Neural progenitor cell (in vitro differentiated cells): ENCODE data around the gene KRAS. TPM values are rescaled to one million over a fixed set of nuclear protein-coding genes. Genes with fewer than 3 reads are reported as not detected.
A peak's percentile ranks its signal among the peaks of the same experiment; 100 is the strongest.

ENCODE experiments used
- DNase-seq: peaks from one replicate; pipeline ENCODE4 v3.0.0-alpha.2; 2016; ENCODE audit warnings: low spot score
- H2AFZ ChIP-seq: fragments of 200-600 bp; sonication (generic); replicated peaks from 2 replicates; pipeline ENCODE4 v1.6.1; 2016; ENCODE audit warnings: antibody characterized with exemption
- H3F3A ChIP-seq: fragments of 200-600 bp; sonication (generic); 2 replicates; pipeline ENCODE4 v1.6.1; 2016; ENCODE audit warnings: antibody characterized with exemption, low read depth
- H3K27ac ChIP-seq: fragments of 200-600 bp; sonication (generic); 2 replicates; pipeline ENCODE4 v1.5.1; 2016; ENCODE audit warnings: mild to moderate bottlenecking
- H3K27me3 ChIP-seq: fragments of 200-600 bp; sonication (generic); 2 replicates; pipeline ENCODE4 v1.6.1; 2016; ENCODE audit warnings: mild to moderate bottlenecking, moderate library complexity
- H3K36me3 ChIP-seq: fragments of 200-600 bp; sonication (generic); 2 replicates; pipeline ENCODE4 v1.5.1; 2016
- H3K4me1 ChIP-seq: fragments of 200-600 bp; sonication (generic); 2 replicates; pipeline ENCODE4 v1.6.1; 2016; ENCODE audit warnings: mixed run types
- H3K4me2 ChIP-seq: fragments of 200-600 bp; sonication (generic); 2 replicates; pipeline ENCODE4 v1.6.1; 2016
- H3K4me3 ChIP-seq: fragments of 200-600 bp; sonication (generic); 2 replicates; pipeline ENCODE4 v1.5.1; 2016
- H3K79me2 ChIP-seq: fragments of 200-600 bp; sonication (generic); 2 replicates; pipeline ENCODE4 v1.6.1; 2016; ENCODE audit warnings: low read depth
- H3K9ac ChIP-seq: fragments of 200-600 bp; sonication (generic); 2 replicates; pipeline ENCODE4 v1.6.1; 2016
- H3K9me3 ChIP-seq: fragments of 200-600 bp; sonication (generic); 2 replicates; pipeline ENCODE4 v1.5.1; 2016; ENCODE audit warnings: low read depth
- H4K20me1 ChIP-seq: fragments of 200-600 bp; sonication (generic); 2 replicates; pipeline ENCODE4 v1.6.1; 2016; ENCODE audit warnings: low read depth
- H3K27ac Mint-ChIP-seq: 3 replicates; pipeline ENCODE4 v1.8.0; 2021; ENCODE audit warnings: mixed read lengths
- H3K27me3 Mint-ChIP-seq: 2 replicates; pipeline ENCODE4 v1.8.0; 2022; ENCODE audit warnings: low read depth, mild to moderate bottlenecking, inconsistent platforms, moderate library complexity, mixed read lengths; ENCODE audit not compliant: insufficient read depth
- H3K36me3 Mint-ChIP-seq: 3 replicates; pipeline ENCODE4 v1.8.0; 2021; ENCODE audit warnings: mixed read lengths
- H3K4me1 Mint-ChIP-seq: 3 replicates; pipeline ENCODE4 v1.8.0; 2021; ENCODE audit warnings: mixed read lengths
- H3K4me3 Mint-ChIP-seq: 3 replicates; pipeline ENCODE4 v1.8.0; 2021; ENCODE audit warnings: mild to moderate bottlenecking, moderate library complexity, mixed read lengths
- H3K9me3 Mint-ChIP-seq: 3 replicates; pipeline ENCODE4 v1.8.0; 2020; ENCODE audit warnings: mixed read lengths
- EZH2 ChIP-seq: fragments of 200-600 bp; sonication (generic); IDR thresholded peaks from 2 replicates; pipeline ENCODE4 v1.6.1; 2017; ENCODE audit warnings: antibody characterized with exemption, mild to moderate bottlenecking, moderate library complexity
- EZH2phosphoT487 ChIP-seq: fragments of 200-600 bp; sonication (generic); IDR thresholded peaks from 2 replicates; pipeline ENCODE4 v1.6.1; 2017; ENCODE audit warnings: antibody characterized with exemption
- total RNA-seq: library from RNA; depleted of rRNA; stranded (reverse); fragments of >200 nt; gene quantifications from 2 replicates; pipeline ENCODE4 v1.2.3, GENCODE V29; 2015; ENCODE audit warnings: low replicate concordance
- TF ChIP-seq, protein P1 (sequence below): fragments of 200-600 bp; sonication (generic); IDR thresholded peaks from 2 replicates; pipeline ENCODE4 v1.5.1; 2017; ENCODE audit warnings: antibody characterized with exemption, mild to moderate bottlenecking

The KRAS gene
- total RNA-seq, 1 donor from 2014 or later: 49.9 TPM

DNA sequence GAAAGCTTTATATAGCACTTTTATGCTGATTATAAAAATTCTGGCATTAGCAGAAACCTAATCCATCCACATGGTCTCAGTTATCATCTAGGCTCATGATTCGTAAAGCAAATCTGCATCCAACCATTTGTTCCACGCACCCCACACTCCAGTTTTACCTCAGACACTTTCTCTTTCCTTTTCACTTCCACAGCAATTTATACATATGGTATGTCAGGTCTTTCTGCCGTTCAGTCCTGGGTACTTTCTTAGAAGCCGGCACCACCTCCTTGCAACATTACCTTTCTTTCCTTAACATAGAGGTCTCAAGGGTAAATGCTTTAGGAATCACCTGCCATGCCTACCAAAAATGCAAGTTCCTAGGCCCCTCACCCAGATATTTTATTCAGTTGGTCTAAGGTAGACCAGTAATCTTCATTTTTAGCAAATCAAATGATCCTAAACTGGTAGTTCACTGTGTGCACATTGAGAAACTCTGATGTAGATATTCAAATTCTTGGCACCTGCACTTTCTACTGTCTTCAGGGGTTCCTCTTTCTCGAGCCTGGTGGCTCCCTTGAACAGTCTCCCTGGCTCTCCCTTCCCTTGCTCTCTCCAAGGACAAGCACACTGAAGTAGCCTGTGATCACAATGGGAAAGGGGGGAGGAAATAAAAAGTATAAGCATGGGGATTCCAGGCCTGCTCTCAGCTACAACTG lies 2.8 kb upstream of the KRAS start:
- H3K9ac ChIP-seq: no peak overlapping the region
- peaks cover 18% of the 10 kb centered on the region for H3K79me2 ChIP-seq
- Mint-ChIP-seq H3K27me3 (peaks cover 23% of the 10 kb centered on the region), H3K4me1 (peaks cover 18% of the 10 kb centered on the region), H3K9me3 (peaks cover 3% of the 10 kb centered on the region), H3K27ac (no peak overlapping the region), H3K36me3 (peaks cover 5% of the 10 kb centered on the region), H3K4me3 (no peak overlapping the region)
- no peak overlapping the region for H3K4me3 ChIP-seq
- peaks cover 17% of the 10 kb centered on the region for H4K20me1 ChIP-seq
- no peak overlapping the region for H2AFZ ChIP-seq
- no peak overlapping the region for H3K27ac ChIP-seq
- H3K4me1 ChIP-seq: peaks cover 8% of the 10 kb centered on the region
- peaks cover 21% of the 10 kb centered on the region for H3K27me3 ChIP-seq
- no peaks in the 10 kb centered on the region for H3K36me3 ChIP-seq
- peaks cover 13% of the 10 kb centered on the region for H3F3A ChIP-seq
- DNase-seq: no peak
- H3K4me2 ChIP-seq: no peak overlapping the region
- TF ChIP-seq EZH2 (no peak), EZH2phosphoT487 (no peak)
- TF ChIP-seq, protein P1, sequence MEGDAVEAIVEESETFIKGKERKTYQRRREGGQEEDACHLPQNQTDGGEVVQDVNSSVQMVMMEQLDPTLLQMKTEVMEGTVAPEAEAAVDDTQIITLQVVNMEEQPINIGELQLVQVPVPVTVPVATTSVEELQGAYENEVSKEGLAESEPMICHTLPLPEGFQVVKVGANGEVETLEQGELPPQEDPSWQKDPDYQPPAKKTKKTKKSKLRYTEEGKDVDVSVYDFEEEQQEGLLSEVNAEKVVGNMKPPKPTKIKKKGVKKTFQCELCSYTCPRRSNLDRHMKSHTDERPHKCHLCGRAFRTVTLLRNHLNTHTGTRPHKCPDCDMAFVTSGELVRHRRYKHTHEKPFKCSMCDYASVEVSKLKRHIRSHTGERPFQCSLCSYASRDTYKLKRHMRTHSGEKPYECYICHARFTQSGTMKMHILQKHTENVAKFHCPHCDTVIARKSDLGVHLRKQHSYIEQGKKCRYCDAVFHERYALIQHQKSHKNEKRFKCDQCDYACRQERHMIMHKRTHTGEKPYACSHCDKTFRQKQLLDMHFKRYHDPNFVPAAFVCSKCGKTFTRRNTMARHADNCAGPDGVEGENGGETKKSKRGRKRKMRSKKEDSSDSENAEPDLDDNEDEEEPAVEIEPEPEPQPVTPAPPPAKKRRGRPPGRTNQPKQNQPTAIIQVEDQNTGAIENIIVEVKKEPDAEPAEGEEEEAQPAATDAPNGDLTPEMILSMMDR: no peak
- no peaks in the 10 kb centered on the region for H3K9me3 ChIP-seq

DNA sequence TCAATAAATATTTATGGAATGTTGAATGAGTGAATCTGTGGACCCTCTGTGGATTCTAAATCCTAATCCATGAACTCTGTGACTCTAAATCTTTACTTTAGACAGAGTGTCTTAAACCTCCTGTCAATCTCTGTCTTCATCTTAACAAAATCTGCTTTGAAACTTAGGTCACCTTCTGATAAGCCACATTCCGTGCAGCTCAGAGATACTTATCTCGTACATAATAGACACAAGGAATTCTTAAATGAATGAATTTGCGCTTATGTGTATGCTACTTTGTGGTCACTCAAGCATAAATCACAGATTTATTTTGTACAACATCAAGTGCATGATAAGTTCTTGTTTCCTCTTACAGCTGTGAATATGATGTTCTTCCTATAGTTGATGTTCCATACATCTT lies 2.2 kb upstream of the KRAS start:
- Histone ChIP-seq H3K27me3 (peaks cover 21% of the 10 kb centered on the region), H2AFZ (no peak overlapping the region), H4K20me1 (peaks cover 19% of the 10 kb centered on the region), H3K4me2 (no peak overlapping the region), H3K36me3 (no peaks in the 10 kb centered on the region), H3K27ac (no peak overlapping the region), H3K9ac (no peak overlapping the region), H3K79me2 (peaks cover 23% of the 10 kb centered on the region), H3K9me3 (no peaks in the 10 kb centered on the region), H3K4me1 (peaks cover 8% of the 10 kb centered on the region), H3F3A (peaks cover 13% of the 10 kb centered on the region), H3K4me3 (no peak overlapping the region)
- no peak overlapping the region for H3K27ac Mint-ChIP-seq
- H3K27me3 Mint-ChIP-seq: peaks cover 22% of the 10 kb centered on the region
- peaks cover 3% of the 10 kb centered on the region for H3K9me3 Mint-ChIP-seq
- no peak overlapping the region for H3K4me3 Mint-ChIP-seq
- no peak for DNase-seq
- TF ChIP-seq, protein P1: no peak
- TF ChIP-seq EZH2phosphoT487: no peak
- no peak for TF ChIP-seq EZH2
- H3K4me1 Mint-ChIP-seq: peaks cover 18% of the 10 kb centered on the region
- H3K36me3 Mint-ChIP-seq: peaks cover 5% of the 10 kb centered on the region

DNA sequence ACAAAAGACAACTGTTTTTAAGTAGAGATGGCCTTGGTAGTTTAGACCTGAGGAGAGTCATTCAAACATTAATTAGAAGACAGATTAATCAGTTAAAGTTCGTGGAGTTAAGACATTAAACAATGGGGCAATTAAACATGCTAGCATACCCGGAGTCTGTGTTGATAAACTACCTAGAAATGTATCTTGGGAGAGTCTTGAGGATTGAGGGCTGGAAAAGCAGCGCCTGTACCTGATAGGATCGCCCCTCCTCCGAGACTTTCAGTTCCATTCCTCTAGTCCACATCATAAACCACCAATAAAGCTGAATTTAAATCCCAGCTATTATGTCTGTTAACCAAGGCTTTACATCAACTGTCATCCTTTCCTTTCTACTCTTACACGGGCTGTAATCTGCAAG lies 1.0 kb upstream of the KRAS start:
- TF ChIP-seq EZH2phosphoT487: no peak
- no peak for TF ChIP-seq EZH2
- TF ChIP-seq, protein P1: no peak
- no peak overlapping the region for H3K27ac ChIP-seq

More for the DNA sequence above, 1.0 kb upstream of the KRAS start:
- Histone ChIP-seq H3K4me2 (peak overlapping the region; percentile 91), H3K9ac (peak overlapping the region; percentile 34), H4K20me1 (peaks cover 24% of the 10 kb centered on the region), H3K4me3 (peak overlapping the region; percentile 96), H3K4me1 (peaks cover 8% of the 10 kb centered on the region), H3K27me3 (peaks cover 21% of the 10 kb centered on the region), H3K36me3 (no peaks in the 10 kb centered on the region), H3K9me3 (no peaks in the 10 kb centered on the region), H3K79me2 (peaks cover 35% of the 10 kb centered on the region), H2AFZ (peak overlapping the region; percentile 90), H3F3A (peaks cover 13% of the 10 kb centered on the region)
- DNase-seq: no peak
- H3K4me3 Mint-ChIP-seq: peak overlapping the region; percentile 81
- H3K9me3 Mint-ChIP-seq: peaks cover 5% of the 10 kb centered on the region
- H3K36me3 Mint-ChIP-seq: peaks cover 12% of the 10 kb centered on the region
- peaks cover 21% of the 10 kb centered on the region for H3K27me3 Mint-ChIP-seq
- H3K27ac Mint-ChIP-seq: no peak overlapping the region
- peaks cover 17% of the 10 kb centered on the region for H3K4me1 Mint-ChIP-seq
